Hepatocyte (in vitro differentiated cells): Measurements from ENCODE around the gene MIEF2. TPM values are rescaled to one million over a fixed set of nuclear protein-coding genes. Genes with fewer than 3 reads are reported as not detected.

Source experiments
- DNase-seq: peaks from one replicate; pipeline ENCODE4 v3.0.0-alpha.2; 2016; ENCODE audit warnings: low spot score
- H2AFZ ChIP-seq: fragments of 200-600 bp; sonication (generic); 2 replicates; pipeline ENCODE4 v1.6.0; 2016; ENCODE audit warnings: antibody characterized with exemption, mild to moderate bottlenecking
- H3K27ac ChIP-seq: fragments of 200-600 bp; sonication (generic); 2 replicates; pipeline ENCODE4 v1.5.1; 2016; ENCODE audit warnings: mild to moderate bottlenecking
- H3K27me3 ChIP-seq: fragments of 200-600 bp; sonication (generic); 2 replicates; pipeline ENCODE4 v1.6.1; 2016
- H3K36me3 ChIP-seq: fragments of 200-600 bp; sonication (generic); replicated peaks from 2 replicates; pipeline ENCODE4 v1.5.1; 2016; ENCODE audit warnings: low read depth; ENCODE audit not compliant: insufficient read depth
- H3K4me1 ChIP-seq: fragments of 200-600 bp; sonication (generic); 2 replicates; pipeline ENCODE4 v1.5.1; 2016; ENCODE audit warnings: mild to moderate bottlenecking, moderate library complexity; ENCODE audit not compliant: insufficient read depth
- H3K4me2 ChIP-seq: fragments of 200-600 bp; sonication (generic); 2 replicates; pipeline ENCODE4 v1.6.0; 2016
- H3K4me3 ChIP-seq: fragments of 200-600 bp; sonication (generic); 2 replicates; pipeline ENCODE4 v1.5.1; 2016; ENCODE audit warnings: mild to moderate bottlenecking
- H3K79me2 ChIP-seq: fragments of 200-600 bp; sonication (generic); 2 replicates; pipeline ENCODE4 v1.6.0; 2017; ENCODE audit warnings: mild to moderate bottlenecking
- H3K9me2 ChIP-seq: fragments of 200-600 bp; sonication (generic); replicated peaks from 2 replicates; pipeline ENCODE4 v1.6.0; 2017; ENCODE audit warnings: mild to moderate bottlenecking; ENCODE audit not compliant: insufficient read depth
- H3K9me3 ChIP-seq: fragments of 200-600 bp; sonication (generic); 2 replicates; pipeline ENCODE4 v1.5.1; 2016; ENCODE audit warnings: low read depth, mild to moderate bottlenecking
- H4K20me1 ChIP-seq: fragments of 200-600 bp; sonication (generic); 2 replicates; pipeline ENCODE4 v1.6.0; 2016; ENCODE audit warnings: mild to moderate bottlenecking; ENCODE audit not compliant: insufficient read depth, poor library complexity, severe bottlenecking
- EZH2 ChIP-seq: fragments of 200-600 bp; sonication (generic); IDR thresholded peaks from 2 replicates; pipeline ENCODE4 v1.6.1; 2016; ENCODE audit warnings: antibody characterized with exemption, mild to moderate bottlenecking, borderline replicate concordance
- EZH2phosphoT487 ChIP-seq: fragments of 200-600 bp; sonication (generic); IDR thresholded peaks from one replicate; pipeline ENCODE4 v1.6.1; 2018; ENCODE audit warnings: antibody characterized with exemption, mild to moderate bottlenecking, low read depth, moderate library complexity; ENCODE audit not compliant: unreplicated experiment, severe bottlenecking
- WGBS: methylation state at CpG from one replicate; pipeline ENCODE4 v1.1.6; 2016; ENCODE audit warnings: low lambda C conversion rate; ENCODE audit errors: missing lambda C conversion rate; 5-methylcytosine and 5-hydroxymethylcytosine counted together
- polyA plus RNA-seq: library from polyadenylated mRNA; unstranded; fragments of >200 nt; fragmentation: Nextera tagmentation; extraction: Ambion mirVana; gene quantifications from 2 replicates; pipeline ENCODE4 v1.2.1, GENCODE V29; 2016
- total RNA-seq: library from RNA; depleted of rRNA; stranded (reverse); fragments of >200 nt; gene quantifications from 2 replicates; pipeline ENCODE4 v1.2.3, GENCODE V29; 2014
- TF ChIP-seq, protein P1 (sequence below): fragments of 200-600 bp; sonication (generic); IDR thresholded peaks from 2 replicates; pipeline ENCODE4 v1.5.1; 2016; ENCODE audit warnings: antibody characterized with exemption, mild to moderate bottlenecking; ENCODE audit not compliant: poor library complexity

The MIEF2 gene
- total and polyA plus RNA-seq, 2 experiments from 2014 or later: 21.0 to 29.3 TPM

DNA sequence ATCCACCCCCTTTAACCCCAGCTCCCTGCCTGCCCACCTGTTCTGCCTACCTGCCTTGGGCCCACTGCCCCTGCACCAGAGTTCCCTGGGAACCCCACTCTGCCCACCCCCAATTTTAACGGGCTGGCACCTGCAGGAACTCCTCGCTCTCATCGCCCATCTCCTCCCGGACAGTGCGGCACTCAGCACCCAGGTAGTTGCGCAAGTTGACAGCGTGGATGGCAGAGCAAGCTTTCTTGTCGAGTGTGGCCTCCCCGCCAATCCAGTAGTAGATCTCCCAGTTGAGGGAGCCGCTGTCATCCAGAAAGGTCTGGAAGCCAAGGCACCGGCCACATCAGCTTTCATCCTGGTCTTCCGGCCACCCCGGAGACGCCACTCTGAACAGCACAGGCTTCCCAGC, 9.8 kb upstream of the MIEF2 start:
- DNase-seq: no peak
- Histone ChIP-seq H2AFZ (no peak overlapping the region), H3K4me1 (no peaks in the 10 kb centered on the region), H3K4me2 (no peak overlapping the region), H3K27me3 (no peaks in the 10 kb centered on the region), H3K27ac (no peak overlapping the region), H3K79me2 (peaks cover 7% of the 10 kb centered on the region), H3K9me3 (no peaks in the 10 kb centered on the region), H3K4me3 (no peak overlapping the region), H4K20me1 (peaks cover 2% of the 10 kb centered on the region), H3K36me3 (no peaks in the 10 kb centered on the region), H3K9me2 (no peaks in the 10 kb centered on the region)
- 94% methylated on average over 14 of the region's 14 CpGs for WGBS
- TF ChIP-seq, protein P1, sequence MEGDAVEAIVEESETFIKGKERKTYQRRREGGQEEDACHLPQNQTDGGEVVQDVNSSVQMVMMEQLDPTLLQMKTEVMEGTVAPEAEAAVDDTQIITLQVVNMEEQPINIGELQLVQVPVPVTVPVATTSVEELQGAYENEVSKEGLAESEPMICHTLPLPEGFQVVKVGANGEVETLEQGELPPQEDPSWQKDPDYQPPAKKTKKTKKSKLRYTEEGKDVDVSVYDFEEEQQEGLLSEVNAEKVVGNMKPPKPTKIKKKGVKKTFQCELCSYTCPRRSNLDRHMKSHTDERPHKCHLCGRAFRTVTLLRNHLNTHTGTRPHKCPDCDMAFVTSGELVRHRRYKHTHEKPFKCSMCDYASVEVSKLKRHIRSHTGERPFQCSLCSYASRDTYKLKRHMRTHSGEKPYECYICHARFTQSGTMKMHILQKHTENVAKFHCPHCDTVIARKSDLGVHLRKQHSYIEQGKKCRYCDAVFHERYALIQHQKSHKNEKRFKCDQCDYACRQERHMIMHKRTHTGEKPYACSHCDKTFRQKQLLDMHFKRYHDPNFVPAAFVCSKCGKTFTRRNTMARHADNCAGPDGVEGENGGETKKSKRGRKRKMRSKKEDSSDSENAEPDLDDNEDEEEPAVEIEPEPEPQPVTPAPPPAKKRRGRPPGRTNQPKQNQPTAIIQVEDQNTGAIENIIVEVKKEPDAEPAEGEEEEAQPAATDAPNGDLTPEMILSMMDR: no peak
- no peak for TF ChIP-seq EZH2
- TF ChIP-seq EZH2phosphoT487: no peak

- no peaks in the 10 kb centered on the region for H3K27me3 ChIP-seq
- H3K4me1 ChIP-seq: no peaks in the 10 kb centered on the region
- peaks cover 12% of the 10 kb centered on the region for H3K79me2 ChIP-seq
- no peak overlapping the region for H2AFZ ChIP-seq
- no peaks in the 10 kb centered on the region for H3K9me2 ChIP-seq
- H3K36me3 ChIP-seq: no peaks in the 10 kb centered on the region
- H3K9me3 ChIP-seq: no peaks in the 10 kb centered on the region
- no peak overlapping the region for H3K4me3 ChIP-seq
- H3K27ac ChIP-seq: no peak overlapping the region
- no peak for TF ChIP-seq EZH2phosphoT487
- TF ChIP-seq, protein P1: no peak
- no peak for TF ChIP-seq EZH2
- no peak overlapping the region for H3K4me2 ChIP-seq
- WGBS: 95% methylated on average over 15 of the region's 15 CpGs
- no peak for DNase-seq
- H4K20me1 ChIP-seq: peaks cover 7% of the 10 kb centered on the region
Observed at GRCh38 chr17:18251204-18251603, 9.3 kb upstream of the MIEF2 start.

DNA sequence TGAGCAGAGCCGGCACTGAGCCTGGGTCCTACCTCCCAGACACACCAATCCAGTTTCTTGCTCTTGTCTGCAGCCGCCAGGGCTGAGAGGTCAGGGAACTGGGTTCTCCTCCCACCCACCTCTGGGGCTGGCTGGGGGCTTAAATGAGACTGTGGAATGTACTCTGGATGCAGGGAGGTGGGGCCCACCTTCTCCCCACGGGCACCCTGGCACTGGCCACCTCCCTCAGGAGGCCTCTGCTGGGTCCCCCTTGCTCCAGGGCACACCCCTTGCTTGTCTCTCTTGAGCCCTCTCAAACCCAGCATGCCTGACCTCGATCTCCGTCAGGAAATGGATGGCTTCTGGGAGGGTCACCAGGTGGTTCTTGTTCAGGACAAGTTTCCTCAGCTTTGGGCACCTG, 8.3 kb upstream of the MIEF2 start:
- 84% methylated on average over 5 of the region's 5 CpGs for WGBS

More for the DNA sequence above, 8.3 kb upstream of the MIEF2 start:
- H3K9me3 ChIP-seq: no peaks in the 10 kb centered on the region
- H3K4me3 ChIP-seq: no peak overlapping the region
- no peaks in the 10 kb centered on the region for H3K36me3 ChIP-seq
- no peak overlapping the region for H3K4me2 ChIP-seq
- peaks cover 6% of the 10 kb centered on the region for H3K4me1 ChIP-seq
- no peaks in the 10 kb centered on the region for H3K27me3 ChIP-seq
- H2AFZ ChIP-seq: no peak overlapping the region
- H3K9me2 ChIP-seq: no peaks in the 10 kb centered on the region
- peaks cover 21% of the 10 kb centered on the region for H3K79me2 ChIP-seq
- TF ChIP-seq EZH2: no peak
- TF ChIP-seq EZH2phosphoT487: no peak
- TF ChIP-seq, protein P1: no peak
- H4K20me1 ChIP-seq: peaks cover 15% of the 10 kb centered on the region
- no peak for DNase-seq
- no peak overlapping the region for H3K27ac ChIP-seq
